ENCODE results near the gene TMEM8B. TPM values are rescaled to one million over a fixed set of nuclear protein-coding genes. Genes with fewer than 3 reads are reported as not detected.
"Not testable (repeated sequence)": the region's sequence is repeated elsewhere in the genome, so short reads cannot be mapped to it uniquely, and the experiment has no call there.

TMEM8B gene
- total RNA-seq, 1 experiment from 2014 or later = 2.9 TPM

DNA sequence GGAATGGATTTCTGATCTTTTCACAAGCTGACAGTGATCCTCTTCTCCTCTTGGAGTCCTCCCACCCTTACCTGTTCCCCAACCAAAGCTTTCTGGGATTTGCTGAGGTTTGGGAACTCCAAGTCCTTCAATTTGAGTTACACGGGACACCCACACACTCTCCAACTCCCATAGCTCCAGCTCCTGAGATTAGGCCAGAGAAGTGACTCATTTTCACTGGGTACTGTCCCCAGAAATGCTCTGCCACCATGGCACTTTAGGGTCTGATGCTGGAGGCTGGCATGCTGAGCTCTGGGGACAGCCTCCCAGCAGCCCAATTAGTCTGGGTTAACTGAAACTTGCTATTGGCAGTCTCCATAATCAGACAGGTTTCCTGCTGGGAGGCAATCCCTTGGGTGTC, 63.0 kb downstream of the TMEM8B start:
- no peak overlapping the region for H3K9ac ChIP-seq (ENCODE audit: low read length)

DNA sequence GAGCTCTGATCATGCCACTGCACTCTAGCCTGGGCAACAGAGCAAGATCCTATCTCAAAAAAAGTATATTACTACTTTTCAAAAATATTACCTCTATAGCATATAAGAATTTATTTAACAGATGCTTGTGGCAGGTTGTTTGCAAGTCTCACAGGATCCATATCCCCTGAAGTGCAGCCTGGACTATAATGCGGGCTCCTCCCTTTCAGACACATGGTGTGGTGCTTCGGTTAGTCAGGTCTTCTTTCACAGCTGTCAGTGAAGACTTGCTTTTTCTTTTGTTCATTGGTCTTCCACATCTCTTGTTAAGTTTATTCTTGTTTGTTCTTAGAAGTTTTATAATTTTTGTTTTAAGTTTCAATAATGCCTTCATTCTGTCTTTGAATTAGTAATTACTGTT, 67.5 kb downstream of the TMEM8B start:
- no peak overlapping the region for H3K9ac ChIP-seq (ENCODE audit: low read length)

More for the DNA sequence above, 63.0 kb downstream of the TMEM8B start:
- Histone ChIP-seq H3K9me3 (ENCODE audit: low read length) (no peaks in the 10 kb centered on the region), H2AFZ (ENCODE audit: low read length) (no peak overlapping the region), H3K4me3 (ENCODE audit: low read length) (no peak overlapping the region), H3K9me2 (replicated peaks; ENCODE audit: insufficient read depth, low read length) (no peaks in the 10 kb centered on the region), H3K79me2 (ENCODE audit: low read length) (no peaks in the 10 kb centered on the region), H3K4me1 (ENCODE audit: low read length) (no peaks in the 10 kb centered on the region), H4K20me1 (ENCODE audit: insufficient read depth, low read depth, low read length) (no peaks in the 10 kb centered on the region), H3K36me3 (ENCODE audit: insufficient read depth, low read length) (no peaks in the 10 kb centered on the region), H3K27ac (ENCODE audit: low read length) (no peak overlapping the region), H3K27me3 (ENCODE audit: low read length) (no peaks in the 10 kb centered on the region), H3K4me2 (ENCODE audit: low read depth, low read length, poor library complexity, severe bottlenecking) (no peak overlapping the region)
- DNase-seq = no peak

DNA sequence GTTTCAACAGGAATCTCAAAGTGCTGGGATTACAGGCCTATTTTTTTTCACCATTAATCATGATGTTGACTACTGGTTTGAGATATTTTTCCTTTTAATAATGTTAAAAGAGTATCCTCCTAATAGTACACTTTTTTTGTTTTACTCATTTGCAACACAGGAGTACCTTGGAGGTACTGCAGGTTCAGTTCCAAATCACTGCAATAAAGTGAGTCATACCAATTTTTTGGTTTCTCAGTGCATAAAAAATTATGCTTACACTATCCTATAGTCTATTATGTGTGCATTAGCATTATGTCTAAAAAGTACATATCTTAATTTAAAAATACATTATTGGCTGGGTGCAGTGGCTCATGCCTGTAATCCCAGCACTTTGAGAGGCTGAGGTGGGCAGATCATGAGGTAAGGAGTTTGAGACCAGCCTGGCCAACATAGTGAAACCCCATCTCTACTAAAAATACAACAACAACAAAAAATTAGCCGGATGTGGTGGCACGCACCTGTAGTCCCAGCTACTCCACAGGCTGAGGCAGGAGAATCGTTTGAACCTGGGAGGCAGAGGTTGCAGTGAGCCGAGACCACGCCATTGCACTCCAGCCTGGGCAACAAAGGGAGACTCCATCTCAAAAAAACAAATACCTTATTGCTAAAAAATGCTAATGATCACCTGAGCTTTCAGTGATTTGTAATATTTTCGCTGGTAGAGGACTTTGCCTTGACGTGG, 68.5 kb downstream of the TMEM8B start:
- not testable (repeated sequence) for H3K27me3 ChIP-seq (ENCODE audit: low read length); DNase-seq; H3K4me3 ChIP-seq (ENCODE audit: low read length); H3K9ac ChIP-seq (ENCODE audit: low read length); H3K79me2 ChIP-seq (ENCODE audit: low read length); H3K27ac ChIP-seq (ENCODE audit: low read length); H3K9me3 ChIP-seq (ENCODE audit: low read length); H3K9me2 ChIP-seq (replicated peaks; ENCODE audit: insufficient read depth, low read length); H3K4me2 ChIP-seq (ENCODE audit: low read depth, low read length, poor library complexity, severe bottlenecking); H2AFZ ChIP-seq (ENCODE audit: low read length); H3K36me3 ChIP-seq (ENCODE audit: insufficient read depth, low read length); H4K20me1 ChIP-seq (ENCODE audit: insufficient read depth, low read depth, low read length); H3K4me1 ChIP-seq (ENCODE audit: low read length)

More for the DNA sequence above, 67.5 kb downstream of the TMEM8B start:
- Histone ChIP-seq H3K27ac (ENCODE audit: low read length) (no peak overlapping the region), H3K27me3 (ENCODE audit: low read length) (no peaks in the 10 kb centered on the region), H3K36me3 (ENCODE audit: insufficient read depth, low read length) (no peaks in the 10 kb centered on the region), H3K9me2 (replicated peaks; ENCODE audit: insufficient read depth, low read length) (no peaks in the 10 kb centered on the region), H3K4me1 (ENCODE audit: low read length) (no peaks in the 10 kb centered on the region), H3K4me3 (ENCODE audit: low read length) (no peak overlapping the region), H3K79me2 (ENCODE audit: low read length) (no peaks in the 10 kb centered on the region), H3K4me2 (ENCODE audit: low read depth, low read length, poor library complexity, severe bottlenecking) (no peak overlapping the region), H4K20me1 (ENCODE audit: insufficient read depth, low read depth, low read length) (no peaks in the 10 kb centered on the region), H2AFZ (ENCODE audit: low read length) (no peak overlapping the region), H3K9me3 (ENCODE audit: low read length) (no peaks in the 10 kb centered on the region)
- no peak for DNase-seq

DNA sequence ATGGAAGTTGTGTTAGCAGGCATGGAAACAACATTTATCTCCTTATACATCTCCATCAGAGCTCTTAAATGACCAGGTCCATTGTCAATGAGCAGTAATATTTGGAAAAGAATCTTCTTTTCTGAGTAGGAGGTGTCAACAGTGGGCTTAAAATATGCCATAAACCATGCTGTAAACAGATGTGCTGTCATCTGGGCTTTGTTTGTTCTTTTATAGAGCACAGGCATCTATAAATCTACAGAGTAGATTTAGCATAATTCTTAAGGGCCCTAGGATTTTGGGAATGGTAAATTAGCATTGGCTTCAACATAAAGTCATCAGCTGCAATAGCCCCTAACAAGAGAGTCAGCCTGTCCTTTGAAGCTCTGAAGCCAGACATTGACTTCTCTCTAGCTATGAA, 69.3 kb downstream of the TMEM8B start:
- DNase-seq = no peak
- H3K9me2 ChIP-seq (replicated peaks; ENCODE audit: insufficient read depth, low read length) = no peaks in the 10 kb centered on the region
- no peaks in the 10 kb centered on the region for H4K20me1 ChIP-seq (ENCODE audit: insufficient read depth, low read depth, low read length)
- no peaks in the 10 kb centered on the region for H3K4me1 ChIP-seq (ENCODE audit: low read length)
- H3K4me2 ChIP-seq (ENCODE audit: low read depth, low read length, poor library complexity, severe bottlenecking) = no peak overlapping the region
- H2AFZ ChIP-seq (ENCODE audit: low read length) = no peak overlapping the region
- H3K9ac ChIP-seq (ENCODE audit: low read length) = no peak overlapping the region
- no peaks in the 10 kb centered on the region for H3K79me2 ChIP-seq (ENCODE audit: low read length)
- no peak overlapping the region for H3K4me3 ChIP-seq (ENCODE audit: low read length)
- H3K36me3 ChIP-seq (ENCODE audit: insufficient read depth, low read length) = no peaks in the 10 kb centered on the region
- no peaks in the 10 kb centered on the region for H3K9me3 ChIP-seq (ENCODE audit: low read length)
- no peaks in the 10 kb centered on the region for H3K27me3 ChIP-seq (ENCODE audit: low read length)
- no peak overlapping the region for H3K27ac ChIP-seq (ENCODE audit: low read length)

DNA sequence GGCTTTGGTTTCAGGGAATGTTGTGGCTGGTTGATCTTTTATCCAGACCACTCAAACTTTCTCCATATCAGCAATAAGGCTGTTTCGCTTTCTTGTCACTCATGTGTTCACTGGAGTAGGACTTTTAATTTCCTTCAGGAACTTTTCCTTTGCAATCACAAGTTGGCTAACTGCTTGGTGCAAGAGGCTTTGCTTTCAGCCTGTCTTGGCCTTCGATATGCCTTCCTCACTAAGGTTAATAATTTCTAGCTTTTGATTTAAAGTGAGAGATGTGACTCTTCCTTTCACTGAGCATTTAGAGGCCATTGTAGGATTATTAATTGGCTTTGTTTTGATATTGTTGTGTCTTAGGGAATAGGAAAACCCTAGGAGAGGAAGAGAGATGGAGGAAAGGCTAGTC, 70.0 kb downstream of the TMEM8B start:
- Histone ChIP-seq H3K4me3 (ENCODE audit: low read length) (no peak overlapping the region), H3K4me1 (ENCODE audit: low read length) (no peaks in the 10 kb centered on the region), H3K36me3 (ENCODE audit: insufficient read depth, low read length) (no peaks in the 10 kb centered on the region), H4K20me1 (ENCODE audit: insufficient read depth, low read depth, low read length) (no peaks in the 10 kb centered on the region), H3K9me2 (replicated peaks; ENCODE audit: insufficient read depth, low read length) (no peaks in the 10 kb centered on the region), H3K27me3 (ENCODE audit: low read length) (no peaks in the 10 kb centered on the region), H2AFZ (ENCODE audit: low read length) (no peak overlapping the region), H3K9ac (ENCODE audit: low read length) (no peak overlapping the region), H3K27ac (ENCODE audit: low read length) (no peak overlapping the region), H3K79me2 (ENCODE audit: low read length) (no peaks in the 10 kb centered on the region), H3K9me3 (ENCODE audit: low read length) (no peaks in the 10 kb centered on the region), H3K4me2 (ENCODE audit: low read depth, low read length, poor library complexity, severe bottlenecking) (no peak overlapping the region)
- no peak for DNase-seq

DNA sequence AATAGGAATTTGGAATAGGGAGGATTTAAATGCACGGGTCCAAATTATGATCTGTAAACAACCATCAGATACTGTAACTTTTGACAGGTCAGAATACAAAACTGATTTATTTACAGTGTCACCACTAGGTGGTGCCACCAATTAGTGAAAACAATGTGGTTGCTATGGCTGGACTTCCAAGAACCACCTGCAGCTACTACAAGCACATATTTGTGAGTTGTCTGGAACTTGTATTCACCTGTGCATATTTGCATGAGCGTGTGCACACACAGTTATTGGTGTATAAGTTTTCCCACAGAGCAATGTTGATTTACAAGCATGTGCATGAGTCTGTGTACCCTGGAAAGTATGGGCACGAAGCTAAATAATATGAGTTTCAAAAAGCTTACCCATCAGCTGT, 74.0 kb downstream of the TMEM8B start:
- Histone ChIP-seq H3K4me3 (ENCODE audit: low read length) (no peak overlapping the region), H3K27ac (ENCODE audit: low read length) (no peak overlapping the region), H3K27me3 (ENCODE audit: low read length) (no peaks in the 10 kb centered on the region), H3K9me2 (replicated peaks; ENCODE audit: insufficient read depth, low read length) (no peaks in the 10 kb centered on the region), H3K9me3 (ENCODE audit: low read length) (no peaks in the 10 kb centered on the region), H3K9ac (ENCODE audit: low read length) (no peak overlapping the region), H3K4me2 (ENCODE audit: low read depth, low read length, poor library complexity, severe bottlenecking) (no peak overlapping the region), H4K20me1 (ENCODE audit: insufficient read depth, low read depth, low read length) (no peaks in the 10 kb centered on the region), H3K4me1 (ENCODE audit: low read length) (no peaks in the 10 kb centered on the region), H3K36me3 (ENCODE audit: insufficient read depth, low read length) (no peaks in the 10 kb centered on the region), H2AFZ (ENCODE audit: low read length) (no peak overlapping the region), H3K79me2 (ENCODE audit: low read length) (no peaks in the 10 kb centered on the region)
- peak; percentile 69 for DNase-seq

DNA sequence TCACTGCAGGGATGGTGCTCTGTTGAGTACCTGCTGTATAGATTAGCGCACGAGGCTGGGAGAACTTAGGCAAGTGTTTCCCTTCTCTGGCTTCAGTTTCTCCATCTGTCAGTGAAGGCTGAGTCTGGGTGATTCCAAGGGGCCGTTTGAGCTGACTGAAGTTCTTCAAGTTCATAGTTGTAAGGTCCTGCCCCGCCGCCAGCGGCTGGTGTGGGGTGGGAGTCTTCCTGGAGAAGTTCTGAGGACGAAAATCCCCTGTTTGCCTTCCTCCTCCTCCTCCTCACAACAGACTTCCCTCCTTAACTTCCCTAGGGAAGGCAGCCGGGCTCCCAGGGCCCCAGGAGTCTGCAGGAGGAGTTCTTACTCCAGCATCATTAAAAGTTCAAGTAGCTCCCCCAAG, 75.3 kb downstream of the TMEM8B start:
- Histone ChIP-seq H3K4me3 (ENCODE audit: low read length) (no peak overlapping the region), H3K9me2 (replicated peaks; ENCODE audit: insufficient read depth, low read length) (no peaks in the 10 kb centered on the region), H3K9me3 (ENCODE audit: low read length) (no peaks in the 10 kb centered on the region), H3K4me1 (ENCODE audit: low read length) (no peaks in the 10 kb centered on the region), H3K79me2 (ENCODE audit: low read length) (no peaks in the 10 kb centered on the region), H3K36me3 (ENCODE audit: insufficient read depth, low read length) (no peaks in the 10 kb centered on the region), H3K27me3 (ENCODE audit: low read length) (no peaks in the 10 kb centered on the region), H3K27ac (ENCODE audit: low read length) (no peak overlapping the region), H3K4me2 (ENCODE audit: low read depth, low read length, poor library complexity, severe bottlenecking) (no peak overlapping the region), H3K9ac (ENCODE audit: low read length) (no peak overlapping the region), H2AFZ (ENCODE audit: low read length) (no peak overlapping the region), H4K20me1 (ENCODE audit: insufficient read depth, low read depth, low read length) (no peaks in the 10 kb centered on the region)
- no peak for DNase-seq

DNA sequence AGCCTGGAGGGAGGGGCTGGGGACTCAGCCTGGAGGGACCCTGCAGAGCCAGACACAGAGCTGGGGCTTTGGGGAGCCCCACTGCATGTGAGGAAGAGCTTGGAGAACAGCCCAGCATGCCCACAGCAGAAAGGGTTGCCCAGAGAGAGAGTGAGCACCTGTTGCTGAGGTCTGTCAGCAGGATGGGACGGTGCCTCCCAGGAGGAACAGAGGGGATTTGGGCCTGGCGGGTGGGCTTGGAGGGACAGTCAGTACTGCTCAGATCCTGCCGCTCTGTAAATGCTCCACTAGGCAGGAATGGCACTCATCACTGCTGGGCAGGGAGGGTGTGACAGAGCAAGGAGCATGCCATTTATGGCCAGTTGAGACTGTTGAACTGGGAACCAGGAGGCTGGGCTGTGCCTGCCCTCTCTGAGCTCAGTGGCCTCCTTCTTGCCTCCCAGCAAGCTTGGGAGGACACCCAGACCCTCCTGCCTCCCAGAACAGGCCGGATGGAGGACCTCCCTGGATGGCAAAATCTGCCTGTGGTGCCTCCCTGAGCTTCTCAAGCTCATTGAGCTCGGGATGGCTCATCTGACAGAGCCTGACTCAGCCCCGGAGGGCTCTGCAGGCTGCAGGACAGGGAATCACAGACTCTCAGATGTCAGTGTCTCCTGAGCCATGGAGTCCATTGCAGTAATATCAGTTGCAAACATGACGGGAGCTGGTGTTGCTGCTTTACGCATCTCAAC, 76.2 kb downstream of the TMEM8B start:
- H3K9me3 ChIP-seq (ENCODE audit: low read length) = no peaks in the 10 kb centered on the region
- no peaks in the 10 kb centered on the region for H3K79me2 ChIP-seq (ENCODE audit: low read length)
- H3K9ac ChIP-seq (ENCODE audit: low read length) = no peak overlapping the region
- no peaks in the 10 kb centered on the region for H3K9me2 ChIP-seq (replicated peaks; ENCODE audit: insufficient read depth, low read length)
- no peaks in the 10 kb centered on the region for H3K36me3 ChIP-seq (ENCODE audit: insufficient read depth, low read length)
- H3K4me1 ChIP-seq (ENCODE audit: low read length) = no peaks in the 10 kb centered on the region
- H2AFZ ChIP-seq (ENCODE audit: low read length) = no peak overlapping the region
- H3K4me3 ChIP-seq (ENCODE audit: low read length) = no peak overlapping the region
- no peak for DNase-seq
- no peaks in the 10 kb centered on the region for H3K27me3 ChIP-seq (ENCODE audit: low read length)
- H3K4me2 ChIP-seq (ENCODE audit: low read depth, low read length, poor library complexity, severe bottlenecking) = no peak overlapping the region
- no peak overlapping the region for H3K27ac ChIP-seq (ENCODE audit: low read length)
- no peaks in the 10 kb centered on the region for H4K20me1 ChIP-seq (ENCODE audit: insufficient read depth, low read depth, low read length)

Data from Karpas-422 (cell line).